ENCODE results near the gene MOCS3. TPM values are rescaled to one million over a fixed set of nuclear protein-coding genes. Genes with fewer than 3 reads are reported as not detected.

The MOCS3 gene
- total RNA-seq, 6 experiments from 2014 or later = 2.3 to 3.2 (median 2.7) TPM

- H3K4me1 ChIP-seq = peaks cover 0 to 31% (median 6%) of the 10 kb centered on the region in 4 donors
- H3K27me3 ChIP-seq = no peaks in the 10 kb centered on the region
- H3K27ac ChIP-seq = peak overlapping the region; percentile 18 to 99 (median 60)
- no peak for TF ChIP-seq POLR2A (IDR thresholded peaks at IDR 0.05)
- no peak for TF ChIP-seq CTCF (IDR thresholded peaks at IDR 0.05)
- WGBS (ENCODE audit: insufficient coverage, low coverage, low lambda C conversion rate, missing lambda C conversion rate) = 0% methylated on average over 21 of the region's 79 CpGs
- intact Hi-C loops (cut with DNase I) = no loop called here
- peak overlapping the region; percentile 64 to 77 (median 68) for H3K4me3 ChIP-seq
- ATAC-seq = peak in 1 of 4 donors; percentile 1
- H3K36me3 ChIP-seq = peaks cover 2 to 16% (median 10%) of the 10 kb centered on the region in 4 donors
- H3K9me3 ChIP-seq = no peaks in the 10 kb centered on the region
- peak; percentile 39 to 64 (median 52) for DNase-seq
Observed at GRCh38 chr20:50930139-50930975, 28.3 kb upstream of the MOCS3 start.

- no peak for TF ChIP-seq CTCF (IDR thresholded peaks at IDR 0.05)
- TF ChIP-seq POLR2A (IDR thresholded peaks at IDR 0.05) = no peak
- intact Hi-C loops (cut with DNase I) = no loop called here
- no peaks in the 10 kb centered on the region for H3K9me3 ChIP-seq
- ATAC-seq (peak in 3 of 4 donors; percentile 31 to 51 (median 50)), DNase-seq (no peak)
- peaks cover 5 to 22% (median 13%) of the 10 kb centered on the region in 4 donors for H3K36me3 ChIP-seq
- WGBS (ENCODE audit: insufficient coverage, low coverage, low lambda C conversion rate, missing lambda C conversion rate) = no CpG with 5 or more reads among the region's 45 CpGs
- peak overlapping the region; percentile 50 to 77 (median 52) for H3K4me3 ChIP-seq
- no peaks in the 10 kb centered on the region for H3K27me3 ChIP-seq
- H3K4me1 ChIP-seq = peaks cover 0 to 25% (median 6%) of the 10 kb centered on the region in 4 donors
- H3K27ac ChIP-seq = peak overlapping the region; percentile 95 to 99 (median 97)
Observed at GRCh38 chr20:50930976-50931305, 27.7 kb upstream of the MOCS3 start.

- TF ChIP-seq POLR2A (IDR thresholded peaks at IDR 0.05) = peak; percentile 91
- TF ChIP-seq CTCF (IDR thresholded peaks at IDR 0.05) = peak; percentile 61 to 76 (median 69)
- no peaks in the 10 kb centered on the region for H3K27me3 ChIP-seq
- H3K36me3 ChIP-seq = peaks cover 5 to 27% (median 15%) of the 10 kb centered on the region in 4 donors
- H3K4me1 ChIP-seq = peaks cover 0 to 22% (median 6%) of the 10 kb centered on the region in 4 donors
- 2% methylated on average over 7 of the region's 58 CpGs for WGBS (ENCODE audit: insufficient coverage, low coverage, low lambda C conversion rate, missing lambda C conversion rate)
- intact Hi-C loops (cut with DNase I) = no loop called here
- H3K9me3 ChIP-seq = no peaks in the 10 kb centered on the region
- peak within 1 kb of the TSS; percentile 95 to 99 (median 97) for H3K27ac ChIP-seq
- peak; percentile 87 to 93 (median 89) for ATAC-seq
- DNase-seq = peak; percentile 87 to 91 (median 91)
- peak within 1 kb of the TSS; percentile 64 to 77 (median 68) for H3K4me3 ChIP-seq
Observed at GRCh38 chr20:50931306-50932015, 27.2 kb upstream of the MOCS3 start, which contains the start of gene ADNP. Gene ADNP, minus strand, starts transcription at chr20:50931437. Its CDS starts 27,441 bp downstream, at chr20:50903996.

DNA sequence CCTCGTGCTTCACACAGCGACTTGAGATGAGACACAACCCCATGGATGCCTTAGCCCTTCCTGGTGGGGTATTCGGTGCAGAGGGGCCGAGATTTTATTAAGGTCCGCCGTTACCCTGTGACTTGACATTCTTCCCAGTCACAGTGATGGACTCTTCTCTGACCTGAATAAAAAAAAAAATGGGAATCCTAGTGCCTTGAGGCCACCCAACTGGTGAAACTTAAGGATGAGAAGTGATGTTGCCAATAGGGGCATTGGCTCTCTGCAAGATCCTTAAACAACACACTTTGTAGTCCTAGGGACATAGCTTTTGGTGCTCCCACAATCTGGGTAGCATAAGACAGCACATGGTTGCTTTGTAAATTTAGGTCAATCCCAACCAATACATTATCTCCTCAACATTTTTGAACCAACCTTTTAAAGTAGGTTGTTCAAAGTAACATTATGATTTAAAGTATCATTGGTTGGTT, 26.6 kb upstream of the MOCS3 start:
- Histone ChIP-seq H3K36me3 (peaks cover 5 to 28% (median 13%) of the 10 kb centered on the region in 4 donors), H3K4me1 (peaks cover 0 to 16% (median 6%) of the 10 kb centered on the region in 4 donors), H3K4me3 (peak overlapping the region; percentile 50 to 77 (median 52)), H3K27me3 (no peaks in the 10 kb centered on the region), H3K9me3 (no peaks in the 10 kb centered on the region), H3K27ac (peak overlapping the region; percentile 95 to 99 (median 97))
- no peak for ATAC-seq
- intact Hi-C loops (cut with DNase I) = no loop called here
- DNase-seq = no peak
- no peak for TF ChIP-seq CTCF (IDR thresholded peaks at IDR 0.05)
- no peak for TF ChIP-seq POLR2A (IDR thresholded peaks at IDR 0.05)
- 43% methylated on average over 6 of the region's 6 CpGs for WGBS (ENCODE audit: insufficient coverage, low coverage, low lambda C conversion rate, missing lambda C conversion rate)
